K562 (cell line): ENCODE measurements around the gene FBXO10. TPM values are rescaled to one million over a fixed set of nuclear protein-coding genes. Genes with fewer than 3 reads are reported as not detected.

Experiments used
- ATAC-seq: fragments of 200-7000 bp; cut with Tn5 transposase; 3 replicates; pipeline ENCODE4 v1.9.1; 2020; ENCODE audit warnings: moderate library complexity
- BruUV-seq: library from RNA; stranded (reverse); fragments of 400-500 nt; replicated peaks from 2 replicates; lab custom pipeline; 2021; lab: Mats Ljungman, UMichigan
- CTCF ChIA-PET: fragments of 300-600 bp; formaldehyde crosslinking; extraction: SDS; loops from one replicate; lab custom pipeline; 2021; ENCODE audit warnings: low intra/inter-chr PET ratio; lab: Yijun Ruan, JAX
- POLR2A ChIA-PET: fragments of 300-600, 350-650 bp; sonication (Branson Sonifier 250); formaldehyde crosslinking; extraction: SDS; loops from one replicate; lab custom pipeline; 2021; ENCODE audit warnings: antibody characterized with exemption, inconsistent platforms; lab: Yijun Ruan, JAX
- DNase-seq, 4 experiments: peaks; one replicate each; pipeline versions ENCODE4 v3.0.0 to v3.0.0-alpha.2; 2011 to 2018; ENCODE audit warnings: low spot score in 3 of 4, mixed read lengths in 3 of 4; ENCODE audit errors: extremely low read depth in 1 of 4
- FAIRE-seq: peaks from 2 replicates; lab custom pipeline; 2011; peaks lifted over from hg19 to GRCh38; lab: Jason Lieb, UNC
- H2AFZ ChIP-seq: 2 replicates; pipeline ENCODE4 v1.6.0; 2011; ENCODE audit warnings: low read depth, low read length, control low read depth, inconsistent platforms
- H3K27ac ChIP-seq: fragments of 200-600 bp; 3 replicates; pipeline ENCODE4 v1.8.0; 2011; ENCODE audit warnings: low read depth, mild to moderate bottlenecking, control low read depth, inconsistent platforms, low read length, moderate library complexity, mixed read lengths; ENCODE audit errors: extremely low read depth
- H3K27me3 ChIP-seq, 2 experiments: fragments of 300-600 bp in 1 of 2; 2 replicates in 1 of 2; 3 replicates in 1 of 2; pipeline versions ENCODE4 v1.6.0 to v1.8.0; 2011; ENCODE audit warnings: inconsistent platforms in 2 of 2, low read length in 2 of 2, mild to moderate bottlenecking in 1 of 2, mixed read lengths in 1 of 2, moderate library complexity in 1 of 2; ENCODE audit not compliant: control insufficient read depth in 2 of 2, insufficient read depth in 2 of 2
- H3K36me3 ChIP-seq: fragments of 300-600 bp; 3 replicates; pipeline ENCODE4 v1.8.0; 2011; ENCODE audit warnings: mild to moderate bottlenecking, low read length, inconsistent platforms; ENCODE audit not compliant: control insufficient read depth, insufficient read depth
- H3K4me1 ChIP-seq, 2 experiments: fragments of 200-600 bp in 1 of 2; replicated peaks in 1 of 2; 2 replicates in 1 of 2; 3 replicates in 1 of 2; pipeline versions ENCODE4 v1.5.1 to v1.8.0; 2011; ENCODE audit warnings: inconsistent platforms in 2 of 2, low read length in 2 of 2, mild to moderate bottlenecking in 1 of 2, mixed read lengths in 1 of 2, moderate library complexity in 1 of 2; ENCODE audit not compliant: control insufficient read depth in 2 of 2, insufficient read depth in 2 of 2
- H3K4me2 ChIP-seq: 2 replicates; pipeline ENCODE4 v1.6.1; 2011; ENCODE audit warnings: low read length, control low read depth, inconsistent platforms, mixed read lengths; ENCODE audit not compliant: insufficient read depth
- H3K4me3 ChIP-seq: fragments of 200-600 bp; sonication (generic), shearing (Covaris generic); 2 replicates; pipeline ENCODE4 v1.5.1; 2016; ENCODE audit warnings: control low read depth, inconsistent platforms
- H3K79me2 ChIP-seq: fragments of 200-600 bp; 3 replicates; pipeline ENCODE4 v1.8.0; 2011; ENCODE audit warnings: low read length, inconsistent platforms; ENCODE audit not compliant: control insufficient read depth, insufficient read depth
- H3K9ac ChIP-seq, 2 experiments: 2 replicates each; pipeline versions ENCODE4 v1.6.0 to v1.6.1; 2011; ENCODE audit warnings: low read depth in 2 of 2, low read length in 2 of 2, control low read depth in 1 of 2, inconsistent platforms in 1 of 2, mild to moderate bottlenecking in 1 of 2, mixed read lengths in 1 of 2; ENCODE audit not compliant: insufficient read depth in 1 of 2
- H3K9me1 ChIP-seq: one replicate; pipeline ENCODE4 v1.6.0; 2011; ENCODE audit warnings: inconsistent platforms, mild to moderate bottlenecking, low read length, moderate library complexity; ENCODE audit not compliant: control insufficient read depth, insufficient read depth
- H3K9me3 ChIP-seq: replicated peaks from 2 replicates; pipeline ENCODE4 v1.5.1; 2011; ENCODE audit warnings: low read depth, low read length, inconsistent platforms; ENCODE audit not compliant: control insufficient read depth, insufficient read depth
- H4K20me1 ChIP-seq: replicated peaks from 2 replicates; pipeline ENCODE4 v1.6.1; 2011; ENCODE audit warnings: low read length, inconsistent platforms, mixed read lengths; ENCODE audit not compliant: control insufficient read depth, insufficient read depth
- CCNT2 ChIP-seq: IDR thresholded peaks from 2 replicates; pipeline ENCODE4 v1.6.1; 2011; ENCODE audit warnings: borderline replicate concordance, low read depth, mild to moderate bottlenecking, moderate library complexity, mixed read lengths, low read length; ENCODE audit not compliant: insufficient read length; ENCODE audit errors: extremely low read depth
- POLR2A ChIP-seq: fragments of 450-650 bp; conservative IDR thresholded peaks from 2 replicates; pipeline ENCODE4 v1.6.1; 2016
- PURB ChIP-seq: sonication (generic); formaldehyde crosslinking; IDR thresholded peaks from 2 replicates; pipeline ENCODE4 v1.9.0; 2021; ENCODE audit warnings: low read depth, mild to moderate bottlenecking, missing genetic modification reagents
- TEAD2 ChIP-seq: fragments of 450-650 bp; IDR thresholded peaks from 2 replicates; pipeline ENCODE4 v1.6.1; 2016; ENCODE audit warnings: missing genetic modification characterization, control low read depth, missing compliant biosample characterization
- ZNF785 ChIP-seq: fragments of 250-450 bp; sonication (Bioruptor Pico); IDR thresholded peaks from 2 replicates; pipeline ENCODE4 v1.4.0; 2020; ENCODE audit warnings: mild to moderate bottlenecking
- WGBS: fragments of 100-300 bp; shearing (Covaris generic); methylation state at CpG from one replicate; pipeline ENCODE4 v1.1.6; 2016; ENCODE audit warnings: low coverage, mixed read lengths; ENCODE audit not compliant: insufficient coverage; ENCODE audit errors: missing lambda C conversion rate; 5-methylcytosine and 5-hydroxymethylcytosine counted together
- in situ Hi-C: fragments of 300-500 bp; cut with MboI; formaldehyde crosslinking; loops from 4 replicates; pipeline ENCODE4 v1.15.0; 2018; ENCODE audit warnings: inconsistent platforms, mixed read lengths
- intact Hi-C: fragments of 100-400 bp; cut with micrococcal nuclease; formaldehyde crosslinking; loops from 2 replicates; pipeline ENCODE4 v1.14.2; 2022
- polyA plus RNA-seq, 8 experiments: library from polyadenylated mRNA; depleted of rRNA in 4 of 8; stranded (reverse) in 5 of 8; unstranded in 3 of 8; fragments of >200 nt; fragmentation: Nextera tagmentation in 2 of 8; fragmentation: Illumina TruSeq in 1 of 8; extraction: Ambion mirVana in 2 of 8; extraction: Trizol in 1 of 8; gene quantifications; 2 replicates each; pipeline versions ENCODE4 v1.2.1 to v1.2.3, GENCODE V29; 2011 to 2014; ENCODE audit warnings: inconsistent platforms in 1 of 8, missing spikeins in 1 of 8
- total RNA-seq, 7 experiments: library from RNA; depleted of rRNA in 6 of 7; stranded (reverse); fragments of >200 nt in 6 of 7; fragmentation: Illumina TruSeq in 2 of 7; extraction: Trizol in 2 of 7; gene quantifications; 2 replicates each; pipeline versions ENCODE4 v1.2.1 to v1.2.3, GENCODE V29; 2011 to 2021; ENCODE audit warnings: low replicate concordance in 1 of 7
- TF ChIP-seq, protein P1 (sequence below), 2 experiments: IDR thresholded peaks in 1 of 2; conservative IDR thresholded peaks in 1 of 2; 2 replicates each; pipeline ENCODE4 v1.6.1; 2016; ENCODE audit warnings: low read depth in 2 of 2, mild to moderate bottlenecking in 1 of 2, missing compliant biosample characterization in 1 of 2, missing genetic modification characterization in 1 of 2, moderate library complexity in 1 of 2

The FBXO10 gene
- total and polyA plus RNA-seq, 9 of the 15 experiments (the other 6 are each of a cell fraction or from before 2014, with no cell fraction given) = 0.84 to 9.9 (median 6.0) TPM

- peak; percentile 40 for ATAC-seq
- Histone ChIP-seq H3K9ac (no peak overlapping the region), H3K4me2 (no peak overlapping the region), H3K27ac (no peak overlapping the region), H2AFZ (no peak overlapping the region), H3K4me1 (no peaks in the 10 kb centered on the region; a peak in 1 of 5 replicates), H3K79me2 (no peaks in the 10 kb centered on the region), H3K9me3 (no peaks in the 10 kb centered on the region), H3K9me1 (peaks cover 3% of the 10 kb centered on the region), H4K20me1 (peaks cover 14% of the 10 kb centered on the region), H3K36me3 (peaks cover 94% of the 10 kb centered on the region), H3K27me3 (no peaks in the 10 kb centered on the region), H3K4me3 (no peak overlapping the region)
- no TSS peak for BruUV-seq
- TF ChIP-seq POLR2A = 0 out of 2 replicates have a peak, but pooled peaks have one; percentile 16
- no peak for TF ChIP-seq ZNF785 (CRISPR knock-in tag)
- TF ChIP-seq CCNT2 = no peak
- no peak for TF ChIP-seq TEAD2 (tag)
- in situ Hi-C loops (no loop called here), intact Hi-C loops (no loop called here)
- 85% methylated on average over 3 of the region's 3 CpGs for WGBS
- ChIA-PET POLR2A (interaction anchor here (1.0 to 2.5 kb wide), 7 partner anchors 9 to 113 kb away, joined by 3 to 11 read pairs (median 4); no protein-coding TSS in a partner anchor), CTCF (no interaction called here)
- DNase-seq = no peak
- no peak for FAIRE-seq
Measured at GRCh38 chr9:37503736-37504135, 72.4 kb downstream of the FBXO10 start.

DNA sequence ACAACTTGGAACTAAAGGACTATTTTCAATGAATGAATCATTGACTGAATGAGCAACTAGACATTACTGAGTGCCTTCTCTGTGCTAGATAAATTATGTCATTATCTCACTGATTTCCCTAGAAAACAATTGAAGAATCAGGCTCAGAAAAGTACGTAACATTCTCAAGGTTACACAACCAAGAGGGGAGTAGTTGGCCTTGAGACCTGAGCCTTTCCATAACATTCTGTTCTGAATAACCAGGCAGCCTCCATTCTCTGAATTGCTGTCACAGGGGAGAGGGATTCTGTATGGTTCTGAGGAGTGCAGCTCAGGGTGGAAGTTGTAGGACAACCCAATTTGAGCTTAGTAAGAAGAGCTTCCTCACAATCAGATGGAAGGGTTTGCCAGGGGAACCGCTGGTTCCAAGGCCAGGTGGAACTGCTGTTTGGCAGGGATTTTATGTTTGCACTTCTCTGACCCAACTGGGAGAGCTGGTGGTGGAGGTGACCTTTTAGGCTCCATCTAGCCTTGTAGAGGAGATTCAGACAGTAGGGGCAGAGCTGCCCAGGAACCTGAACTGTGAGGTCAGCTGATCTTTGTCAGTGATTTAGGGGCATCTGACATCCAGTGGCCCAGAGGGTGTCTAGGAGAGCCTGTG is 74.1 kb downstream of the FBXO10 start:
- BruUV-seq = no TSS peak
- H3K9me1 ChIP-seq = no peaks in the 10 kb centered on the region
- no peak for DNase-seq
- no peak overlapping the region for H3K9ac ChIP-seq
- H3K4me2 ChIP-seq = no peak overlapping the region
- no peak for FAIRE-seq
- in situ Hi-C loops (no loop called here), intact Hi-C loops (no loop called here)
- H2AFZ ChIP-seq = no peak overlapping the region
- H4K20me1 ChIP-seq = peaks cover 5% of the 10 kb centered on the region
- H3K4me1 ChIP-seq = no peaks in the 10 kb centered on the region
- POLR2A ChIA-PET = interaction anchor here (1.5 kb wide), 1 partner anchor 10 kb away, joined by 3 read pairs; no protein-coding TSS in a partner anchor
- peaks cover 94% of the 10 kb centered on the region for H3K36me3 ChIP-seq
- no peak overlapping the region for H3K4me3 ChIP-seq
- no peak for TF ChIP-seq PURB
- TF ChIP-seq, protein P1, sequence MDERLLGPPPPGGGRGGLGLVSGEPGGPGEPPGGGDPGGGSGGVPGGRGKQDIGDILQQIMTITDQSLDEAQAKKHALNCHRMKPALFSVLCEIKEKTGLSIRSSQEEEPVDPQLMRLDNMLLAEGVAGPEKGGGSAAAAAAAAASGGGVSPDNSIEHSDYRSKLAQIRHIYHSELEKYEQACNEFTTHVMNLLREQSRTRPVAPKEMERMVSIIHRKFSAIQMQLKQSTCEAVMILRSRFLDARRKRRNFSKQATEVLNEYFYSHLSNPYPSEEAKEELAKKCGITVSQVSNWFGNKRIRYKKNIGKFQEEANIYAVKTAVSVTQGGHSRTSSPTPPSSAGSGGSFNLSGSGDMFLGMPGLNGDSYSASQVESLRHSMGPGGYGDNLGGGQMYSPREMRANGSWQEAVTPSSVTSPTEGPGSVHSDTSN (CRISPR knock-in tag; IDR thresholded peaks at IDR 0.05; ENCODE audit: low read depth) = no peak
- TF ChIP-seq, protein P1 (tag; conservative IDR thresholded peaks at IDR 0.05; ENCODE audit: low read depth) = 0 out of 2 replicates have a peak, but pooled peaks have one; percentile 9
- TF ChIP-seq, all 486 proteins: peak for 1
- H3K27me3 ChIP-seq = no peaks in the 10 kb centered on the region
- ATAC-seq = no peak
- H3K9me3 ChIP-seq = no peaks in the 10 kb centered on the region
- H3K79me2 ChIP-seq = no peaks in the 10 kb centered on the region
- 65% methylated on average over 2 of the region's 2 CpGs for WGBS
- no peak overlapping the region for H3K27ac ChIP-seq
- CTCF ChIA-PET = no interaction called here
